Measurements from ENCODE around the gene PRUNE2. TPM values are rescaled to one million over a fixed set of nuclear protein-coding genes. Genes with fewer than 3 reads are reported as not detected.

Gene PRUNE2
- total RNA-seq, 1 donor from 2014 or later: under 0.01 TPM

GRCh38 chr9:76646249-76646648, 259.7 kb downstream of the PRUNE2 start:
- FAIRE-seq: no peak
- Histone ChIP-seq H3K27me3 (ENCODE audit: control insufficient read depth, insufficient read depth, low read length) (no peaks in the 10 kb centered on the region), H3K4me3 (ENCODE audit: low read depth, low read length) (no peak overlapping the region), H3K36me3 (ENCODE audit: control insufficient read depth, insufficient read depth, low read length) (no peaks in the 10 kb centered on the region)
- TF ChIP-seq CTCF (IDR thresholded peaks at IDR 0.05; ENCODE audit: insufficient read depth, low read length, severe bottlenecking): no peak
- no peak for DNase-seq (ENCODE audit: low read depth)

- FAIRE-seq: peak; percentile 7
- no peak overlapping the region for H3K4me3 ChIP-seq (ENCODE audit: low read depth, low read length)
- H3K27me3 ChIP-seq (ENCODE audit: control insufficient read depth, insufficient read depth, low read length): no peaks in the 10 kb centered on the region
- no peak for TF ChIP-seq CTCF (IDR thresholded peaks at IDR 0.05; ENCODE audit: insufficient read depth, low read length, severe bottlenecking)
- no peaks in the 10 kb centered on the region for H3K36me3 ChIP-seq (ENCODE audit: control insufficient read depth, insufficient read depth, low read length)
- no peak for DNase-seq (ENCODE audit: low read depth)
Observed at GRCh38 chr9:76644647-76645250, 261.2 kb downstream of the PRUNE2 start.

GRCh38 chr9:76644171-76644570, 261.7 kb downstream of the PRUNE2 start:
- DNase-seq (ENCODE audit: low read depth) (no peak), FAIRE-seq (no peak)
- Histone ChIP-seq H3K36me3 (ENCODE audit: control insufficient read depth, insufficient read depth, low read length) (no peaks in the 10 kb centered on the region), H3K27me3 (ENCODE audit: control insufficient read depth, insufficient read depth, low read length) (no peaks in the 10 kb centered on the region), H3K4me3 (ENCODE audit: low read depth, low read length) (no peak overlapping the region)
- no peak for TF ChIP-seq CTCF (IDR thresholded peaks at IDR 0.05; ENCODE audit: insufficient read depth, low read length, severe bottlenecking)

- Histone ChIP-seq H3K27me3 (ENCODE audit: control insufficient read depth, insufficient read depth, low read length) (no peaks in the 10 kb centered on the region), H3K36me3 (ENCODE audit: control insufficient read depth, insufficient read depth, low read length) (no peaks in the 10 kb centered on the region), H3K4me3 (ENCODE audit: low read depth, low read length) (no peak overlapping the region)
- FAIRE-seq (no peak), DNase-seq (ENCODE audit: low read depth) (no peak)
- TF ChIP-seq CTCF (IDR thresholded peaks at IDR 0.05; ENCODE audit: insufficient read depth, low read length, severe bottlenecking): no peak
Observed at GRCh38 chr9:76643399-76644117, 262.4 kb downstream of the PRUNE2 start.

GRCh38 chr9:76642701-76643209, 263.2 kb downstream of the PRUNE2 start:
- no peaks in the 10 kb centered on the region for H3K36me3 ChIP-seq (ENCODE audit: control insufficient read depth, insufficient read depth, low read length)
- TF ChIP-seq CTCF (IDR thresholded peaks at IDR 0.05; ENCODE audit: insufficient read depth, low read length, severe bottlenecking): no peak
- no peak for DNase-seq (ENCODE audit: low read depth)
- no peak overlapping the region for H3K4me3 ChIP-seq (ENCODE audit: low read depth, low read length)
- no peaks in the 10 kb centered on the region for H3K27me3 ChIP-seq (ENCODE audit: control insufficient read depth, insufficient read depth, low read length)
- FAIRE-seq: peak; percentile 18

All from bronchial epithelial cell (primary cell).